Stimulated activated CD8-positive, alpha-beta memory T cell treated with anti-CD3 and anti-CD28 coated beads, Interleukin-15, amount 100 ng/mL, for 24 hours (primary cell): ENCODE measurements around the gene HMGN1.

Experiments used
- DNase-seq: peaks from one replicate; pipeline ENCODE4 v3.0.0-alpha.2; 2020; ENCODE audit warnings: low read depth

HMGN1 gene

GRCh38 chr21:39367783-39368182 lies 18.9 kb upstream of the HMGN1 start:
- no peak for DNase-seq

GRCh38 chr21:39366563-39366962 lies 17.7 kb upstream of the HMGN1 start:
- no peak for DNase-seq

- no peak for DNase-seq
These were observed 16.1 kb upstream of the HMGN1 start for GRCh38 chr21:39364949-39365348.

GRCh38 chr21:39363607-39364555 lies 15.0 kb upstream of the HMGN1 start:
- no peak for DNase-seq

- DNase-seq: no peak
These were observed 13.8 kb upstream of the HMGN1 start for GRCh38 chr21:39362733-39363132.

- no peak for DNase-seq
These were observed 10.5 kb upstream of the HMGN1 start for GRCh38 chr21:39359382-39359781.

- no peak for DNase-seq
These were observed 4.4 kb upstream of the HMGN1 start for GRCh38 chr21:39353295-39353694.

- no peak for DNase-seq
These were observed 1.5 kb upstream of the HMGN1 start for GRCh38 chr21:39350094-39351005.

- peak; percentile 92 for DNase-seq
These were observed 564 bp upstream of the HMGN1 start for GRCh38 chr21:39349211-39350093.

GRCh38 chr21:39348040-39348354 lies 891 bp downstream of the HMGN1 start:
- DNase-seq: no peak

- DNase-seq: no peak
These were observed 1.4 kb downstream of the HMGN1 start for GRCh38 chr21:39347537-39347936.

- DNase-seq: no peak
These were observed 2.1 kb downstream of the HMGN1 start for GRCh38 chr21:39346671-39347331.

GRCh38 chr21:39346206-39346605 lies 2.7 kb downstream of the HMGN1 start:
- DNase-seq: no peak

- no peak for DNase-seq
These were observed 3.4 kb downstream of the HMGN1 start for GRCh38 chr21:39345440-39345839.

GRCh38 chr21:39344848-39345247 lies 4.0 kb downstream of the HMGN1 start:
- no peak for DNase-seq

- no peak for DNase-seq
These were observed 7.5 kb downstream of the HMGN1 start for GRCh38 chr21:39341249-39341923.

- DNase-seq: no peak
These were observed 8.2 kb downstream of the HMGN1 start for GRCh38 chr21:39340687-39341086.

GRCh38 chr21:39339231-39339630 lies 9.7 kb downstream of the HMGN1 start:
- no peak for DNase-seq

- no peak for DNase-seq
These were observed 12.4 kb downstream of the HMGN1 start for GRCh38 chr21:39336457-39337008.

GRCh38 chr21:39334611-39335010 lies 14.3 kb downstream of the HMGN1 start:
- DNase-seq: no peak

GRCh38 chr21:39332175-39332574 lies 16.7 kb downstream of the HMGN1 start:
- no peak for DNase-seq
